SK-N-SH treated with all-trans-retinoic acid at 6 μM for 48 hours (cell line): ENCODE data around the gene KRT40.

ENCODE experiments used
- ATAC-seq: fragments of 200-7000 bp; cut with Tn5 transposase; 3 replicates; pipeline ENCODE4 v1.9.1; 2020; ENCODE audit warnings: mild to moderate bottlenecking, moderate library complexity
- ARNTL ChIP-seq: fragments of 450-650 bp; formaldehyde crosslinking; IDR thresholded peaks from 2 replicates; pipeline ENCODE4 v1.5.0; 2020; ENCODE audit warnings: low read depth, mild to moderate bottlenecking, moderate library complexity, borderline replicate concordance
- BACH2 ChIP-seq: fragments of 250-450 bp; sonication (Bioruptor Pico); IDR thresholded peaks from 2 replicates; pipeline ENCODE4 v1.9.0; 2021; ENCODE audit warnings: mild to moderate bottlenecking, borderline replicate concordance
- CSDC2 ChIP-seq: fragments of 250-450 bp; sonication (Bioruptor Pico); IDR thresholded peaks from 2 replicates; pipeline ENCODE4 v1.5.0; 2020; ENCODE audit warnings: mild to moderate bottlenecking, moderate library complexity
- ESRRG ChIP-seq: fragments of 250-450 bp; sonication (Bioruptor Pico); IDR thresholded peaks from 2 replicates; pipeline ENCODE4 v1.6.1; 2021; ENCODE audit warnings: mild to moderate bottlenecking
- GLIS3 ChIP-seq: fragments of 250-450 bp; sonication (Bioruptor Pico); IDR thresholded peaks from 2 replicates; pipeline ENCODE4 v1.5.0; 2020; ENCODE audit warnings: mild to moderate bottlenecking, moderate library complexity
- ISL1 ChIP-seq: fragments of 250-450 bp; sonication (Bioruptor Pico); IDR thresholded peaks from 2 replicates; pipeline ENCODE4 v2.1.2; 2022; ENCODE audit warnings: mild to moderate bottlenecking, moderate library complexity
- OSR1 ChIP-seq: fragments of 250-450 bp; sonication (Bioruptor Pico); IDR thresholded peaks from 2 replicates; pipeline ENCODE4 v1.8.0; 2022; ENCODE audit warnings: moderate library complexity, mild to moderate bottlenecking, inconsistent platforms
- PPARA ChIP-seq: fragments of 250-450 bp; sonication (Bioruptor Pico); IDR thresholded peaks from 2 replicates; pipeline ENCODE4 v1.5.0; 2020; ENCODE audit warnings: mild to moderate bottlenecking, borderline replicate concordance
- RARB ChIP-seq: fragments of 250-450 bp; sonication (Bioruptor Pico); IDR thresholded peaks from 2 replicates; pipeline ENCODE4 v1.8.0; 2021; ENCODE audit warnings: mild to moderate bottlenecking, moderate library complexity
- SNAI2 ChIP-seq: fragments of 250-450 bp; sonication (Bioruptor Pico); IDR thresholded peaks from 2 replicates; pipeline ENCODE4 v1.5.0; 2020; ENCODE audit warnings: mild to moderate bottlenecking, moderate library complexity
- TCF4 ChIP-seq: fragments of 250-450 bp; sonication (Bioruptor Pico); IDR thresholded peaks from 2 replicates; pipeline ENCODE4 v1.8.0; 2021; ENCODE audit warnings: mild to moderate bottlenecking, moderate library complexity, borderline replicate concordance
- ZC3H10 ChIP-seq: fragments of 250-450 bp; sonication (Bioruptor Pico); IDR thresholded peaks from 2 replicates; pipeline ENCODE4 v1.5.1; 2021; ENCODE audit warnings: mild to moderate bottlenecking, moderate library complexity
- ZFP3 ChIP-seq: fragments of 250-450 bp; sonication (Bioruptor Pico); IDR thresholded peaks from 2 replicates; pipeline ENCODE4 v1.5.0; 2020; ENCODE audit warnings: mild to moderate bottlenecking, moderate library complexity
- ZFP30 ChIP-seq: fragments of 450-650 bp; formaldehyde crosslinking; IDR thresholded peaks from 2 replicates; pipeline ENCODE4 v1.5.0; 2022; ENCODE audit warnings: mild to moderate bottlenecking, moderate library complexity
- ZNF565 ChIP-seq: fragments of 450-650 bp; formaldehyde crosslinking; conservative IDR thresholded peaks from 2 replicates; pipeline ENCODE4 v1.5.0; 2020; ENCODE audit warnings: low read depth, mild to moderate bottlenecking, moderate library complexity
- ZNF70 ChIP-seq: fragments of 450-650 bp; formaldehyde crosslinking; IDR thresholded peaks from 2 replicates; pipeline ENCODE4 v1.5.0; 2020; ENCODE audit warnings: mild to moderate bottlenecking, moderate library complexity
- ZNF8 ChIP-seq: fragments of 450-650 bp; formaldehyde crosslinking; IDR thresholded peaks from 2 replicates; pipeline ENCODE4 v1.5.0; 2020; ENCODE audit warnings: mild to moderate bottlenecking, moderate library complexity
- TF ChIP-seq, protein P1 (sequence below): fragments of 250-450 bp; sonication (Bioruptor Pico); IDR thresholded peaks from 2 replicates; pipeline ENCODE4 v1.8.0; 2021; ENCODE audit warnings: low read depth, mild to moderate bottlenecking, moderate library complexity, borderline replicate concordance
- TF ChIP-seq, protein P2 (sequence below): fragments of 250-450 bp; sonication (Bioruptor Pico); IDR thresholded peaks from 2 replicates; pipeline ENCODE4 v1.8.0; 2020; ENCODE audit warnings: mild to moderate bottlenecking, moderate library complexity, borderline replicate concordance
- TF ChIP-seq, protein P3 (sequence below): fragments of 250-450 bp; sonication (Bioruptor Pico); IDR thresholded peaks from 2 replicates; pipeline ENCODE4 v1.5.1; 2020; ENCODE audit warnings: low read depth, mild to moderate bottlenecking, moderate library complexity
- TF ChIP-seq, protein P4 (sequence below): fragments of 250-450 bp; sonication (Bioruptor Pico); IDR thresholded peaks from 2 replicates; pipeline ENCODE4 v1.5.1; 2021; ENCODE audit warnings: mild to moderate bottlenecking, moderate library complexity
- TF ChIP-seq, protein P5 (sequence below): fragments of 250-450 bp; sonication (Bioruptor Pico); IDR thresholded peaks from 2 replicates; pipeline ENCODE4 v1.5.0; 2020; ENCODE audit warnings: mild to moderate bottlenecking, moderate library complexity

Gene KRT40

DNA sequence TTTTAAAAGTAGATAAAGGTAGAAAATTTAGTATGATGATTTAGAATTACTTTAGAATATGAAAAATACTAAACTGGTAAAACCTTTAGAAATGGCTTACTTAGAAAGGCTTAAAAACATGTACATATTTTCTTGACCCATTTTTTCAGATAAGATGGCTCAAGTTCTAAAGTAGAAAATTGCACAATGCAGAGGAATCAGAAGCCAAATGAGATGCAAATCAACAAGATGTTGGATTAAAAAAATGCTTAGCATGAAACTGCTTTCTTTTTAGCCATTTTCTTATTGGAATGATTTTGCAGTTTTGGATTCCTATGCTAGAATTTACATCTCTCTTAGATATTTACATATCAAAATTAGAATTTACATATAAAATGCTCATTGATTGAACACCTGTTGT is 26.3 kb upstream of the KRT40 start:
- no peak for ATAC-seq
- TF ChIP-seq ESRRG: no peak
- TF ChIP-seq, protein P1, sequence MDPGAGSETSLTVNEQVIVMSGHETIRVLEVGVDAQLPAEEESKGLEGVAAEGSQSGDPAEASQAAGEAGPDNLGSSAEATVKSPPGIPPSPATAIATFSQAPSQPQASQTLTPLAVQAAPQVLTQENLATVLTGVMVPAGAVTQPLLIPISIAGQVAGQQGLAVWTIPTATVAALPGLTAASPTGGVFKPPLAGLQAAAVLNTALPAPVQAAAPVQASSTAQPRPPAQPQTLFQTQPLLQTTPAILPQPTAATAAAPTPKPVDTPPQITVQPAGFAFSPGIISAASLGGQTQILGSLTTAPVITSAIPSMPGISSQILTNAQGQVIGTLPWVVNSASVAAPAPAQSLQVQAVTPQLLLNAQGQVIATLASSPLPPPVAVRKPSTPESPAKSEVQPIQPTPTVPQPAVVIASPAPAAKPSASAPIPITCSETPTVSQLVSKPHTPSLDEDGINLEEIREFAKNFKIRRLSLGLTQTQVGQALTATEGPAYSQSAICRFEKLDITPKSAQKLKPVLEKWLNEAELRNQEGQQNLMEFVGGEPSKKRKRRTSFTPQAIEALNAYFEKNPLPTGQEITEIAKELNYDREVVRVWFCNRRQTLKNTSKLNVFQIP (CRISPR knock-in tag): no peak

DNA sequence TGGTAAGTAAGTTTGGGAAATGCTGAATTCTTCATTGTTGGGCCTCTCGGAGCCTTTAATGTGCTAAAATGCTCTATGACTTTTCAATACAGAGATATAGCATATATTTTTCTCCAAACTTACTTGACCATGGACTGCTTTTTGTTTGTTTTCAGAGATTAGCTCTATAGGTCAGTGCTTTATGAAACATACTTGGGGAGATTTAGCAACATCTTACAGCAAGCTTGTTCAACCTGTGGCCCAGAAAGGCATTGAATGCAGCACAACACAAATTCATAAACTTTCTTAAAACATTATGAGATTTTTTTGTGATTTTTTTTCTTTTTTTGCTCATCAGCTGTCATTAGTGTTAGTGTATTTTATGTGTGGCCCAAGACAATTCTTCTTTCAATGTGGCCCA is 25.8 kb upstream of the KRT40 start:
- no peak for ATAC-seq
- TF ChIP-seq PPARA (CRISPR knock-in tag) (no peak), TCF4 (CRISPR knock-in tag) (no peak), ZFP3 (CRISPR knock-in tag) (no peak), ZC3H10 (CRISPR knock-in tag) (no peak), ISL1 (CRISPR knock-in tag) (no peak)
- TF ChIP-seq, all 23 proteins: peak for 0

DNA sequence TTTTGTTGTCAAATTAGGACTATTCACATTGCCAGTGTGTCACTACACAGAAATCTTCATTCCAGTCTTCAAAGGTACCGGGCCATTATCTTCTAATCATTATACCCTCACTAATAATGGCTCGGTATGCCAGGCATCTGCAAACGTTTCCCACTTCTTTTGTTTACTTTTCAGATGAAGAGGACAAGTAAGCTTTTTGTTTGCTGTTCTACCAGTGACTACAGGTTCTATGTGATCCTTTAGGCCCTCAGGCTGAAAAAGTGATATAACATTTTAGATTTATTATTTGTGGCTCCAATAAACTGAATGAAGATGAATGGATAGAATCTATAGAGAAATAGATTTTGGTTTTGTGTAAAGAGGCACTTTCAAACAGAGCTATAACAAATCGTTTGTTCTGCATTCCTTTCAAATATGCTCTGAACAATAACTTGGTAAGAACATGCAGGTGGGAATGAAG is 25.2 kb upstream of the KRT40 start:
- TF ChIP-seq TCF4 (CRISPR knock-in tag): no peak
- no peak for TF ChIP-seq CSDC2 (CRISPR knock-in tag)
- TF ChIP-seq GLIS3: no peak
- no peak for TF ChIP-seq BACH2 (CRISPR knock-in tag)
- TF ChIP-seq ZNF565 (CRISPR knock-in tag): no peak
- TF ChIP-seq SNAI2: no peak
- TF ChIP-seq OSR1 (CRISPR knock-in tag): no peak
- TF ChIP-seq, protein P2, sequence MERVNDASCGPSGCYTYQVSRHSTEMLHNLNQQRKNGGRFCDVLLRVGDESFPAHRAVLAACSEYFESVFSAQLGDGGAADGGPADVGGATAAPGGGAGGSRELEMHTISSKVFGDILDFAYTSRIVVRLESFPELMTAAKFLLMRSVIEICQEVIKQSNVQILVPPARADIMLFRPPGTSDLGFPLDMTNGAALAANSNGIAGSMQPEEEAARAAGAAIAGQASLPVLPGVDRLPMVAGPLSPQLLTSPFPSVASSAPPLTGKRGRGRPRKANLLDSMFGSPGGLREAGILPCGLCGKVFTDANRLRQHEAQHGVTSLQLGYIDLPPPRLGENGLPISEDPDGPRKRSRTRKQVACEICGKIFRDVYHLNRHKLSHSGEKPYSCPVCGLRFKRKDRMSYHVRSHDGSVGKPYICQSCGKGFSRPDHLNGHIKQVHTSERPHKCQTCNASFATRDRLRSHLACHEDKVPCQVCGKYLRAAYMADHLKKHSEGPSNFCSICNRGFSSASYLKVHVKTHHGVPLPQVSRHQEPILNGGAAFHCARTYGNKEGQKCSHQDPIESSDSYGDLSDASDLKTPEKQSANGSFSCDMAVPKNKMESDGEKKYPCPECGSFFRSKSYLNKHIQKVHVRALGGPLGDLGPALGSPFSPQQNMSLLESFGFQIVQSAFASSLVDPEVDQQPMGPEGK (CRISPR knock-in tag): no peak
- TF ChIP-seq, protein P3, sequence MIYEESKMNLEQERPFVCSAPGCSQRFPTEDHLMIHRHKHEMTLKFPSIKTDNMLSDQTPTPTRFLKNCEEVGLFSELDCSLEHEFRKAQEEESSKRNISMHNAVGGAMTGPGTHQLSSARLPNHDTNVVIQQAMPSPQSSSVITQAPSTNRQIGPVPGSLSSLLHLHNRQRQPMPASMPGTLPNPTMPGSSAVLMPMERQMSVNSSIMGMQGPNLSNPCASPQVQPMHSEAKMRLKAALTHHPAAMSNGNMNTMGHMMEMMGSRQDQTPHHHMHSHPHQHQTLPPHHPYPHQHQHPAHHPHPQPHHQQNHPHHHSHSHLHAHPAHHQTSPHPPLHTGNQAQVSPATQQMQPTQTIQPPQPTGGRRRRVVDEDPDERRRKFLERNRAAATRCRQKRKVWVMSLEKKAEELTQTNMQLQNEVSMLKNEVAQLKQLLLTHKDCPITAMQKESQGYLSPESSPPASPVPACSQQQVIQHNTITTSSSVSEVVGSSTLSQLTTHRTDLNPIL (CRISPR knock-in tag): no peak
- TF ChIP-seq RARB (CRISPR knock-in tag): no peak
- no peak for TF ChIP-seq PPARA (CRISPR knock-in tag)
- TF ChIP-seq ZFP30 (CRISPR knock-in tag): no peak
- no peak for TF ChIP-seq ZFP3 (CRISPR knock-in tag)
- TF ChIP-seq, protein P1 (CRISPR knock-in tag): no peak
- TF ChIP-seq ESRRG: no peak
- TF ChIP-seq ZNF70 (CRISPR knock-in tag): no peak
- TF ChIP-seq ZNF8 (CRISPR knock-in tag): no peak
- no peak for TF ChIP-seq ARNTL (CRISPR knock-in tag)
- TF ChIP-seq, protein P4, sequence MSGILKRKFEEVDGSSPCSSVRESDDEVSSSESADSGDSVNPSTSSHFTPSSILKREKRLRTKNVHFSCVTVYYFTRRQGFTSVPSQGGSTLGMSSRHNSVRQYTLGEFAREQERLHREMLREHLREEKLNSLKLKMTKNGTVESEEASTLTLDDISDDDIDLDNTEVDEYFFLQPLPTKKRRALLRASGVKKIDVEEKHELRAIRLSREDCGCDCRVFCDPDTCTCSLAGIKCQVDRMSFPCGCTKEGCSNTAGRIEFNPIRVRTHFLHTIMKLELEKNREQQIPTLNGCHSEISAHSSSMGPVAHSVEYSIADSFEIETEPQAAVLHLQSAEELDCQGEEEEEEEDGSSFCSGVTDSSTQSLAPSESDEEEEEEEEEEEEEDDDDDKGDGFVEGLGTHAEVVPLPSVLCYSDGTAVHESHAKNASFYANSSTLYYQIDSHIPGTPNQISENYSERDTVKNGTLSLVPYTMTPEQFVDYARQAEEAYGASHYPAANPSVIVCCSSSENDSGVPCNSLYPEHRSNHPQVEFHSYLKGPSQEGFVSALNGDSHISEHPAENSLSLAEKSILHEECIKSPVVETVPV (CRISPR knock-in tag): no peak
- no peak for TF ChIP-seq ZC3H10 (CRISPR knock-in tag)
- ATAC-seq: no peak

DNA sequence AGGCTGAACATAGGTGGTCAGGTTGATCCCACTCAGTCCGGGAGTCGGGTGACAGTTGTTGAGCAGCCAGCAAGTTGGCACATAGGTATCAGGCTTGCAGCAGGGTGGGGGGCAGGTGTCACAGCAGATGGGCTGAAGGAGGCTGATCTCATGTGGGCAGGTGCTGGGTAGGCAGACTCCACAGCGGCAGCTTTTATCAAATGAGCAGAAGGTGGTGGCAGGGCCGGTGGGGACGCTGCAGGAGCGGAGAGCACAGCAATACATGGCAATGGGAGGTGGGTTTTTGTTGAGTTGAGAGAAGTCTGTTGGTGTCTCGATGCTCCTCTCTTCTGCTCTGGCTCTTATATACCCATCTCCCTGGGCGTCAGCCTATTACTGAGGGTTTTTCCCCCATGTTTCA is 24.7 kb upstream of the KRT40 start, which contains the start of gene KRTAP3-1:
TSS of gene KRTAP3-1 (minus strand) at position 318 of the 400 bp plus-strand sequence. CDS start at position 264, 54 bp downstream.
- no peak for ATAC-seq
- TF ChIP-seq ZFP30 (CRISPR knock-in tag) (no peak), GLIS3 (no peak), ZNF565 (CRISPR knock-in tag) (no peak)
- TF ChIP-seq, protein P1 (CRISPR knock-in tag): no peak
- TF ChIP-seq, protein P5, sequence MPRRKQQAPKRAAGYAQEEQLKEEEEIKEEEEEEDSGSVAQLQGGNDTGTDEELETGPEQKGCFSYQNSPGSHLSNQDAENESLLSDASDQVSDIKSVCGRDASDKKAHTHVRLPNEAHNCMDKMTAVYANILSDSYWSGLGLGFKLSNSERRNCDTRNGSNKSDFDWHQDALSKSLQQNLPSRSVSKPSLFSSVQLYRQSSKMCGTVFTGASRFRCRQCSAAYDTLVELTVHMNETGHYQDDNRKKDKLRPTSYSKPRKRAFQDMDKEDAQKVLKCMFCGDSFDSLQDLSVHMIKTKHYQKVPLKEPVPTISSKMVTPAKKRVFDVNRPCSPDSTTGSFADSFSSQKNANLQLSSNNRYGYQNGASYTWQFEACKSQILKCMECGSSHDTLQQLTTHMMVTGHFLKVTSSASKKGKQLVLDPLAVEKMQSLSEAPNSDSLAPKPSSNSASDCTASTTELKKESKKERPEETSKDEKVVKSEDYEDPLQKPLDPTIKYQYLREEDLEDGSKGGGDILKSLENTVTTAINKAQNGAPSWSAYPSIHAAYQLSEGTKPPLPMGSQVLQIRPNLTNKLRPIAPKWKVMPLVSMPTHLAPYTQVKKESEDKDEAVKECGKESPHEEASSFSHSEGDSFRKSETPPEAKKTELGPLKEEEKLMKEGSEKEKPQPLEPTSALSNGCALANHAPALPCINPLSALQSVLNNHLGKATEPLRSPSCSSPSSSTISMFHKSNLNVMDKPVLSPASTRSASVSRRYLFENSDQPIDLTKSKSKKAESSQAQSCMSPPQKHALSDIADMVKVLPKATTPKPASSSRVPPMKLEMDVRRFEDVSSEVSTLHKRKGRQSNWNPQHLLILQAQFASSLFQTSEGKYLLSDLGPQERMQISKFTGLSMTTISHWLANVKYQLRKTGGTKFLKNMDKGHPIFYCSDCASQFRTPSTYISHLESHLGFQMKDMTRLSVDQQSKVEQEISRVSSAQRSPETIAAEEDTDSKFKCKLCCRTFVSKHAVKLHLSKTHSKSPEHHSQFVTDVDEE: no peak
